Measurements from ENCODE around the gene ENTR1.
"Not testable (repeated sequence)": the region's sequence is repeated elsewhere in the genome, so short reads cannot be mapped to it uniquely, and the experiment has no call there.

ENTR1 gene

DNA sequence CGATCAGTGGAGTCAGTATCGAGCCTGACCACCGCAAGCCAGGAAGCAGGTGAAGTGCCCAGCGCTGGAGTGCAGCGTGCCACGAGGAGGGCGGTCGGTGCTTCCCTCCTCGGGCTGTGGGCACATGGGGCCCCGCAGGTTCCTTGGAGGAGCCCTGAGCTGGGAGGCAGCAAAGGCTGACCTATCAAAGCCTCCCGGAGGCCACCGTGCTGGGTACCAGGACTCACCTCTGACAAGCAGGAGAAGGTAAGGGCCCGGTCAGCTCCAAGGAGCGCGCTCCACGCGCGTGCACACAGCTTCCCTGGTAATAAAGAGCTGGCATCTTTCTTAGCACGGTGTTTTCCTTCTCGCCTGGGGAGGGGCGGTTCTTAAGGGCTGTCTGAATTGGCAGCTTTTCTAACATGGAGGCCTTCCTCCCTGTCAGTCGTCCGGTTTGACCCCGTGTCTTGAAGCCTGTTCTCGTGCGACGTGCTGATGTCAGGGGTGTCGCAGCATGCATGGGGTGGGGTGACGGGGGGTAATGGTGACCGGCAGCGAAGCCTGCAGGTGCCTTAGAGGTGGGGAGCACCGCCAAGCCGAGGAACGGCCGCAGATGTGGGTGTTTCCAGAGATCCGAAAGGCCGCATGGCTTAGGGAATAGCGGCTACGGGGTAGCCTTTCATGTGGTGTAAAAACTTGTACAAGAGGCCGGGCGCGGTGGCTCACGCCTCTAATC, 13.2 kb upstream of the ENTR1 start:
- in situ Hi-C loops (cut with HindIII; ENCODE audit: low sequenced_read_pairs): no loop called here

DNA sequence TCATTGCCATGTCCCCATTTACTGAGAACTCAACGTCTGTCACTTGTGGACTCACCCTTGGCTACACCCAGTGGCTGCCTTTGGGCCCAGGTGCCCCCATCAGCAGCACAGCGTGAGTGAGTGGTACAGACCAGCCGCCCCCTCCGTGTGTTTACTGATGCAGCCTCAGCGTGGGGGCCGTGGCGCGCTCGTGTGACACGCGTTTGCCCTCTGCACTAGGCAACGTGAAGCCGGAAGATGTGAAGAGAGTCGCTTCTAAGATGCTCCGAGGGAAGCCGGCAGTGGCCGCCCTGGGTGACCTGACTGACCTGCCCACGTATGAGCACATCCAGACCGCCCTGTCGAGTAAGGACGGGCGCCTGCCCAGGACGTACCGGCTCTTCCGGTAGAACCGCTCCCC, 12.5 kb upstream of the ENTR1 start:
- in situ Hi-C loops (cut with HindIII; ENCODE audit: low sequenced_read_pairs): no loop called here

GRCh38 chr9:136421791-136422190, 11.4 kb upstream of the ENTR1 start:
- in situ Hi-C loops (cut with HindIII; ENCODE audit: low sequenced_read_pairs): no loop called here

GRCh38 chr9:136419092-136419420, 8.6 kb upstream of the ENTR1 start:
- in situ Hi-C loops (cut with HindIII; ENCODE audit: low sequenced_read_pairs): no loop called here

- in situ Hi-C loops (cut with HindIII; ENCODE audit: low sequenced_read_pairs): no loop called here
These were observed 8.0 kb upstream of the ENTR1 start for GRCh38 chr9:136418182-136419091.

- in situ Hi-C loops (cut with HindIII; ENCODE audit: low sequenced_read_pairs): no loop called here
These were observed 6.5 kb upstream of the ENTR1 start for GRCh38 chr9:136416914-136417313.

DNA sequence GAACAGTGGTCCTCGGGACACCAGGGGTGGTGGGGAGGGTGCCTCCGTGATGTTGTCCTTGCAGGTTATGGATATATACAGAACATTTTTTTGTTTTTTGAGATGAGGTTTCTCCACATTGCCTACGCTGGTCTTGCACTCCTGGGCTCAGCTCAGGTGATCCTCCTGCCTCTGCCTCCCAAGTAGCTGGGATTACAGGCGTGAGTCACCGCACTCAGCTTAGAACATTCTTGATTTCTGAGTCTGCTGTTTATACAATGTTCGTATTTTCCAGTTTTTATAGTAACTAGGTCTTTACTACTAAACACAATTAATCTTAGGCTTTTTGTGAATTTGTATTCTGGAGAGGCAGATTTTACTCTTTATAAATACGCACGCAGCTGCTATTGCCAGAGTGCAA, 6.0 kb upstream of the ENTR1 start:
- in situ Hi-C loops (cut with HindIII; ENCODE audit: low sequenced_read_pairs): no loop called here

- in situ Hi-C loops (cut with HindIII; ENCODE audit: low sequenced_read_pairs): no loop called here
These were observed 2.5 kb upstream of the ENTR1 start for GRCh38 chr9:136412962-136413361.

- in situ Hi-C loops (cut with HindIII; ENCODE audit: low sequenced_read_pairs): no loop called here
These were observed 964 bp upstream of the ENTR1 start for GRCh38 chr9:136411378-136411777.

DNA sequence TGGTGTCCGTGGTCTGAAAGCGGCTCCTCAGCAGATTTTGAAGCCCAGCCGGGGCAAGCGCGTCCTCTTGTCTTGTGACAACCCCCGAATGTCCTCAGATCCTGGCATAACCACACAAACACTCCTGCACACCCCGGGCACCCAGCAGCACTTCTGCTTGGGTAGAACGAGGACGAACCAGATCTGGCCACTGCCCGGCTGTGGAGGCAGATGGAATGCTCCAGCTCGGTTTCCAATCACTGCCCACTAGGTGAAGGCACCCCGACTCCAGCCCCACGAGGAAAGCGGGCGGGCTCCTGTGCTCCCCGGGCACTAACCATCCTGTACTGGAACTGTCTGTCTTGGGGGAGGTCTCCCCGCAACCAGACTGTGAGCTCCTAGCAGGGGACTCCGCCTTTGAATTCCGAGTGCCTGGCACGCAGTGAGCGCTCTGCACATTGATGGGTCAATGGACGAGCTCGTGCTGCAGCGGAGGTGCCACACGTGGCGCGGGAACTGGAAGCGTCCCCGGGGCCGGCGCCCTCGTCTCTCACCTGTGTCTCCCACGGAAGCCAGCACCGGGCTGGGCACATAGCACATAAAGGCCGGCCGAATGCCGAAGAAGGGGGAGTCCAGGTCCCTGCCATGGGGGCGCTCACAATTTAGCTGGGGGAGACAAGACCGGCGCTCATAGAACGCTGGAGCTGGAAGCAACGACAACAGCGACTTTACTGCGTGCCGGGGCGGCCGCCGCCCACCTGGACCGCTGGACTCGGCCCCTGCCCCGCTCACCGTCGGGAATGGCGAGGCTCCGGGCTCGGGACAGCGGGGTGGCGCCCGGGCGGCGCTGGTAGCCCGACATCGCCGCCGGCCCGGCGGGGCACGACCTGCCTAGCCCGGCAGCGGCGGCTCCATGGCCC, 608 bp downstream of the ENTR1 start:
- in situ Hi-C loops (cut with HindIII; ENCODE audit: low sequenced_read_pairs): no loop called here

DNA sequence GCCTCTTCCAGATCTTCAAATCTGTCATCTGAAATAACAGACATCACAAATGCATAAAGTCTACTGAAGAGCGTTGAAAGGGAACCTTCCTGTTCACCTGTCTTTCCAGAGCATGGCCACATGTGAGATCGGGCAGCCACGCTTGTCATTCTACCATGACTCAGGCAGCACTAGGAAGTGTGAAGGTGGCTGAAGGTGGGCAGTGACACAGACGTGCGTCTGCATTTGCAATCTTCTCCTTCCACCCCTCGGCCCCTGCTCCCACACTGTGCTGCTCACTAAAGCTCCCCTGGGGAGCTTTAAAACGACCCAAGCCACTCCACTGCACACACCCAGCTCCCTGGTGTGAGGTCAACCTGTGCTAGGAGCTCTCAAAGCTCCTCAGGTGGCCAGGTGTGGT, 2.5 kb downstream of the ENTR1 start:
- in situ Hi-C loops (cut with HindIII; ENCODE audit: low sequenced_read_pairs): no loop called here

GRCh38 chr9:136407061-136407460, 3.4 kb downstream of the ENTR1 start:
- in situ Hi-C loops (cut with HindIII; ENCODE audit: low sequenced_read_pairs): not testable (repeated sequence)

DNA sequence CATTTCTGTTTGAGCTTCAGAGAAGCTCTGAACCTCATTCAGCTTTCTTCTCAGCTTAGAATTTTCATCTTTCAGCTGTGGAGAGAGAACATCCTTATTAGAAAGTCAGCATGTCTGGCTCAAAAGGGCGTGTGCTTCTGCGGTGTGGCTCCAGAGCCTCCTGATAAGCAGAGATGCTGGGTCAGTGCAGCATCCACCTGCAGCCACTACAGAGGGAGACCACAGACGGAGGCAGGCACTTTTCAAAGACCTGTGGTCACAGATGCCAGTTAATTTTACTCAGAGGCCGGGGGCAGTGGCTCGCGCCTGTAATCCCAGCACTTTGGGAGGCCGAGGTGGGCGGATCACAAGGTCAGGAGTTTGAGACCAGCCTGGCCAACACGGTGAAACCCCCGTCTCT, 4.5 kb downstream of the ENTR1 start:
- in situ Hi-C loops (cut with HindIII; ENCODE audit: low sequenced_read_pairs): not testable (repeated sequence)

DNA sequence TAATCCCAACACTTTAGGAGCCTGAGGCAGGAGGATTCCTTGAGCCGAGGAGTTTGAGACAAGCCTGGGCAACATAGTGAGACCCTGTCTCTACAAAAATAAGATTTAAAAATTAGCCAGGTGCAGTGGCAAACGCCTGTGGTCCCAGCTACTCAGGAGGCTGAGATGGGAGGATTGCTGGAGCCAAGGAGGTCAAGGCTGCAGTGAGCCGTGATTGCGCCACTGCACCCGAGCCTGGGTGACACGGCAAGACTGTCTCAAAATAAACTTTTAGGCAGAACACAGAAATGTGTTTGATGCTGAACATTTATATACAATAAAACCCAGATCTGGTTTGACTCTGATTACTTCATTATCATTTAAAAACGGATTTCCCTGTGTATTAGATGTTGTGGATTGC, 4.9 kb downstream of the ENTR1 start:
- in situ Hi-C loops (cut with HindIII; ENCODE audit: low sequenced_read_pairs): no loop called here

GRCh38 chr9:136404801-136405136, 5.6 kb downstream of the ENTR1 start:
- in situ Hi-C loops (cut with HindIII; ENCODE audit: low sequenced_read_pairs): no loop called here

GRCh38 chr9:136403915-136404800, 6.3 kb downstream of the ENTR1 start:
- in situ Hi-C loops (cut with HindIII; ENCODE audit: low sequenced_read_pairs): no loop called here

DNA sequence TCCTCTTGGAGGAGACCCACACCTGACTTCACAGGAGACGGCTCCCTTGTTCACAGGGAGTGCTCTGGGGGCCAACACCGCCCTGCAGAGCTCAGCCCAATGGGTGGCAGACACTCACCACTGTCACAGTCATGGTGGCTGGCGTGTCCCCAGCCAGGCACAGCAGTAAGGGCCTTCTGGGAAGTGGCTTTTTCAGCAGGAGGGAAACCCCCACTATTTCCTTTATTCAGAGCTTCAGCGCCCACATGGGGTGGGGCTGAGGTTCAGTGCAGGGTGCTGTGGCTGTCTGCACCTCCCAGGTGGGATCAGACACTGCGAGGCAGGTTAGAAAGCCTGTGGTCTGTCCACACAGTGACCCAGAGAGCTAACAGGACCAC, 6.9 kb downstream of the ENTR1 start:
- in situ Hi-C loops (cut with HindIII; ENCODE audit: low sequenced_read_pairs): no loop called here

GRCh38 chr9:136402067-136402466, 8.3 kb downstream of the ENTR1 start:
- in situ Hi-C loops (cut with HindIII; ENCODE audit: low sequenced_read_pairs): no loop called here

GRCh38 chr9:136401173-136401922, 9.1 kb downstream of the ENTR1 start:
- in situ Hi-C loops (cut with HindIII; ENCODE audit: low sequenced_read_pairs): no loop called here
